Activated naive CD8-positive, alpha-beta T cell treated with anti-CD3 and anti-CD28 coated beads, Interleukin-2, amount 10 ng/mL, durations not matched to agents 7 days and 5 days (primary cell): ENCODE results near the gene PTPRN2. TPM values are rescaled to one million over a fixed set of nuclear protein-coding genes. Genes with fewer than 3 reads are reported as not detected.
"Not testable (repeated sequence)": the region's sequence is repeated elsewhere in the genome, so short reads cannot be mapped to it uniquely, and the experiment has no call there.

Experiments used
- ATAC-seq: fragments of 150-1000 bp; cut with Tn5 transposase; one replicate; pipeline ENCODE4 v1.10.0; 2021; ENCODE audit warnings: low read depth, moderate library complexity
- POLR2A ChIA-PET: fragments of 350-600 bp; sonication (Branson Sonifier 250); formaldehyde crosslinking; loops from one replicate; lab custom pipeline; 2021; ENCODE audit warnings: antibody characterized with exemption; lab: Charles Lee
- DNase-seq: peaks from one replicate; pipeline ENCODE4 v3.0.0; 2021
- H3K27ac Mint-ChIP-seq: one replicate; pipeline ENCODE4 v1.8.0; 2022; ENCODE audit warnings: mild to moderate bottlenecking, mixed read lengths
- H3K27me3 Mint-ChIP-seq: one replicate; pipeline ENCODE4 v1.8.0; 2022; ENCODE audit warnings: mild to moderate bottlenecking, moderate library complexity, mixed read lengths
- H3K36me3 Mint-ChIP-seq: one replicate; pipeline ENCODE4 v1.8.0; 2021; ENCODE audit warnings: mild to moderate bottlenecking, mixed read lengths
- H3K4me1 Mint-ChIP-seq: one replicate; pipeline ENCODE4 v1.8.0; 2021; ENCODE audit warnings: mixed read lengths
- H3K4me3 Mint-ChIP-seq: one replicate; pipeline ENCODE4 v1.8.0; 2022; ENCODE audit warnings: mild to moderate bottlenecking, moderate library complexity, mixed read lengths
- H3K9me3 Mint-ChIP-seq: one replicate; pipeline ENCODE4 v1.8.0; 2021; ENCODE audit warnings: mixed read lengths
- total RNA-seq, 2 experiments: library from RNA; stranded (reverse); gene quantifications; one replicate each; pipeline ENCODE4 v1.2.3, GENCODE V29; 2021

PTPRN2 gene
- total RNA-seq, 2 experiments from 2014 or later = 4.5 to 4.9 TPM

GRCh38 chr7:158524749-158525635 is 62.6 kb downstream of the PTPRN2 start:
- H3K4me1 Mint-ChIP-seq = no peaks in the 10 kb centered on the region
- peaks cover 2% of the 10 kb centered on the region for H3K27me3 Mint-ChIP-seq
- no peaks in the 10 kb centered on the region for H3K36me3 Mint-ChIP-seq
- H3K27ac Mint-ChIP-seq = no peak overlapping the region
- no peak for DNase-seq
- ATAC-seq = no peak
- POLR2A ChIA-PET = no interaction called here
- no peak overlapping the region for H3K4me3 Mint-ChIP-seq
- H3K9me3 Mint-ChIP-seq = peaks cover 4% of the 10 kb centered on the region

GRCh38 chr7:158524286-158524685 is 63.3 kb downstream of the PTPRN2 start:
- H3K27ac Mint-ChIP-seq, POLR2A ChIA-PET, H3K36me3 Mint-ChIP-seq, DNase-seq, H3K4me1 Mint-ChIP-seq, H3K9me3 Mint-ChIP-seq, H3K27me3 Mint-ChIP-seq, ATAC-seq, H3K4me3 Mint-ChIP-seq: not testable (repeated sequence)

GRCh38 chr7:158523877-158524276 is 63.7 kb downstream of the PTPRN2 start:
- H3K9me3 Mint-ChIP-seq, H3K27ac Mint-ChIP-seq, DNase-seq, POLR2A ChIA-PET, ATAC-seq, H3K4me3 Mint-ChIP-seq, H3K4me1 Mint-ChIP-seq, H3K27me3 Mint-ChIP-seq, H3K36me3 Mint-ChIP-seq: not testable (repeated sequence)

GRCh38 chr7:158523165-158523856 is 64.3 kb downstream of the PTPRN2 start:
- POLR2A ChIA-PET, DNase-seq, H3K4me3 Mint-ChIP-seq, H3K9me3 Mint-ChIP-seq, H3K4me1 Mint-ChIP-seq, H3K36me3 Mint-ChIP-seq, H3K27ac Mint-ChIP-seq, H3K27me3 Mint-ChIP-seq, ATAC-seq: not testable (repeated sequence)

GRCh38 chr7:158521795-158522194 is 65.8 kb downstream of the PTPRN2 start:
- ATAC-seq, H3K27ac Mint-ChIP-seq, H3K4me3 Mint-ChIP-seq, POLR2A ChIA-PET, H3K36me3 Mint-ChIP-seq, H3K4me1 Mint-ChIP-seq, H3K9me3 Mint-ChIP-seq, H3K27me3 Mint-ChIP-seq, DNase-seq: not testable (repeated sequence)

GRCh38 chr7:158520825-158521224 is 66.8 kb downstream of the PTPRN2 start:
- POLR2A ChIA-PET = no interaction called here
- Mint-ChIP-seq H3K27me3 (peaks cover 3% of the 10 kb centered on the region), H3K4me3 (no peak overlapping the region), H3K4me1 (no peaks in the 10 kb centered on the region), H3K27ac (no peak overlapping the region), H3K36me3 (no peaks in the 10 kb centered on the region), H3K9me3 (peaks cover 4% of the 10 kb centered on the region)
- DNase-seq (no peak), ATAC-seq (no peak)

GRCh38 chr7:158519633-158520174 is 67.9 kb downstream of the PTPRN2 start:
- no peaks in the 10 kb centered on the region for H3K36me3 Mint-ChIP-seq
- DNase-seq (no peak), ATAC-seq (no peak)
- H3K27me3 Mint-ChIP-seq = peaks cover 2% of the 10 kb centered on the region
- H3K4me1 Mint-ChIP-seq = no peaks in the 10 kb centered on the region
- POLR2A ChIA-PET = no interaction called here
- H3K9me3 Mint-ChIP-seq = peaks cover 4% of the 10 kb centered on the region
- no peak overlapping the region for H3K27ac Mint-ChIP-seq
- H3K4me3 Mint-ChIP-seq = no peak overlapping the region

- H3K9me3 Mint-ChIP-seq = peaks cover 4% of the 10 kb centered on the region
- ATAC-seq (no peak), DNase-seq (no peak)
- H3K4me1 Mint-ChIP-seq = no peaks in the 10 kb centered on the region
- no peaks in the 10 kb centered on the region for H3K36me3 Mint-ChIP-seq
- no peak overlapping the region for H3K4me3 Mint-ChIP-seq
- H3K27ac Mint-ChIP-seq = no peak overlapping the region
- peaks cover 2% of the 10 kb centered on the region for H3K27me3 Mint-ChIP-seq
- POLR2A ChIA-PET = no interaction called here
Observed at GRCh38 chr7:158518980-158519632, 68.5 kb downstream of the PTPRN2 start.

GRCh38 chr7:158517571-158517970 is 70.1 kb downstream of the PTPRN2 start:
- DNase-seq (no peak), ATAC-seq (no peak)
- Mint-ChIP-seq H3K9me3 (peaks cover under 1% of the 10 kb centered on the region), H3K36me3 (no peaks in the 10 kb centered on the region), H3K27ac (no peak overlapping the region), H3K4me3 (no peak overlapping the region), H3K4me1 (no peaks in the 10 kb centered on the region), H3K27me3 (peaks cover 2% of the 10 kb centered on the region)
- POLR2A ChIA-PET = no interaction called here

- no peak for DNase-seq
- Mint-ChIP-seq H3K27me3 (peaks cover 2% of the 10 kb centered on the region), H3K4me1 (no peaks in the 10 kb centered on the region), H3K4me3 (no peak overlapping the region), H3K9me3 (no peaks in the 10 kb centered on the region), H3K36me3 (no peaks in the 10 kb centered on the region), H3K27ac (no peak overlapping the region)
- ATAC-seq = no peak
- POLR2A ChIA-PET = no interaction called here
Observed at GRCh38 chr7:158517072-158517471, 70.6 kb downstream of the PTPRN2 start.

- Mint-ChIP-seq H3K9me3 (peaks cover 4% of the 10 kb centered on the region), H3K4me1 (no peaks in the 10 kb centered on the region)
Observed at GRCh38 chr7:158516524-158516923, 71.1 kb downstream of the PTPRN2 start.

GRCh38 chr7:158512869-158513268 is 74.8 kb downstream of the PTPRN2 start:
- no peaks in the 10 kb centered on the region for H3K4me1 Mint-ChIP-seq
- H3K27me3 Mint-ChIP-seq = no peaks in the 10 kb centered on the region
- no peaks in the 10 kb centered on the region for H3K36me3 Mint-ChIP-seq
- no peak overlapping the region for H3K4me3 Mint-ChIP-seq
- no peak for ATAC-seq
- peaks cover 15% of the 10 kb centered on the region for H3K9me3 Mint-ChIP-seq
- H3K27ac Mint-ChIP-seq = no peak overlapping the region
- DNase-seq = no peak
- POLR2A ChIA-PET = no interaction called here

More at GRCh38 chr7:158516524-158516923, 71.1 kb downstream of the PTPRN2 start:
- Mint-ChIP-seq H3K4me3 (no peak overlapping the region), H3K36me3 (no peaks in the 10 kb centered on the region), H3K27me3 (peaks cover 2% of the 10 kb centered on the region), H3K27ac (no peak overlapping the region)
- ATAC-seq = no peak
- DNase-seq = no peak
- POLR2A ChIA-PET = no interaction called here

GRCh38 chr7:158512042-158512441 is 75.6 kb downstream of the PTPRN2 start:
- no peak for ATAC-seq
- H3K4me1 Mint-ChIP-seq = no peaks in the 10 kb centered on the region
- DNase-seq = no peak
- no peaks in the 10 kb centered on the region for H3K36me3 Mint-ChIP-seq
- H3K9me3 Mint-ChIP-seq = peaks cover 15% of the 10 kb centered on the region
- POLR2A ChIA-PET = no interaction called here
- H3K27me3 Mint-ChIP-seq = no peaks in the 10 kb centered on the region
- H3K4me3 Mint-ChIP-seq = no peak overlapping the region
- H3K27ac Mint-ChIP-seq = no peak overlapping the region
